Mesodermal cell (in vitro differentiated cells): Measurements from ENCODE around the gene SEC14L5.

Experiments used
- H3K27ac ChIP-seq: 2 replicates; pipeline ENCODE4 v1.7.0; 2013; ENCODE audit warnings: mild to moderate bottlenecking, low read depth, low read length, moderate library complexity; ENCODE audit not compliant: severe bottlenecking
- H3K36me3 ChIP-seq: 2 replicates; pipeline ENCODE4 v1.7.1; 2013; ENCODE audit warnings: mild to moderate bottlenecking, low read length, moderate library complexity; ENCODE audit not compliant: control insufficient read depth, insufficient read depth
- H3K4me1 ChIP-seq: one replicate; pipeline ENCODE4 v1.7.1; 2013; ENCODE audit warnings: mild to moderate bottlenecking, low read length; ENCODE audit not compliant: insufficient read depth, control insufficient read depth, poor library complexity, severe bottlenecking
- H3K4me3 ChIP-seq: 2 replicates; pipeline ENCODE4 v1.7.0; 2013; ENCODE audit warnings: low read length, control low read depth, mild to moderate bottlenecking; ENCODE audit not compliant: insufficient read depth, poor library complexity, severe bottlenecking; ENCODE audit errors: extremely low read depth
- H3K9me3 ChIP-seq: 2 replicates; pipeline ENCODE4 v1.7.1; 2013; ENCODE audit warnings: mild to moderate bottlenecking, low read length, moderate library complexity; ENCODE audit not compliant: control insufficient read depth
- whole genome bisulfite sequencing, 2 experiments: methylation state at CpG; one replicate each; pipeline ENCODE4 v1.1.5; 2013; ENCODE audit warnings: missing lambda C conversion rate in 2 of 2; ENCODE audit not compliant: insufficient coverage in 2 of 2; 5-methylcytosine and 5-hydroxymethylcytosine counted together

The SEC14L5 gene

DNA sequence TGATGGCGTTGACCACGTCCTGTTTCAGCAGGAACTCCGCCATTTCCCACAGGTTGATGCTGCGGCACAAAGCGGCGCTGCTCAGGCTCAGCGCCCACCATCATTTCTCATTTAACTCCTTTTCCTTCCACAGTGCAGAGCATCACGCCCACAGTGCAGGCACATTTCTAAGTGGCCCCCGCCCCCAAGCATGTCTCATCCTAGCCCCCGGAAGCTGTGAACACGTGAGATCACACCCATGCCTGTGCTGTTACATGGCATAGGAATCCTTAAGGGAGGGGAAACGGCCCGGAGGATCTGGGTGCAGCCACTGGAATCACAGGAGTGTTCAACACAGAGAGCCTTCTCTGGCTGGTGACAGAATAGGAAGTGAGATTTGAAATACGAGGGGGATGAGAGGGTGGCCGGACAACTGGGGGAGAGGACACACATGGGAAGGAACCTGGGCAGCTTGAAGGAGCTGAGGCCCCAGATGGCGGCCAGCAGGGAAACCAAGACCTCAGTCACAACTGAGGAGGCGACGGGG lies 70.9 kb downstream of the SEC14L5 start:
- no peaks in the 10 kb centered on the region for H3K9me3 ChIP-seq

DNA sequence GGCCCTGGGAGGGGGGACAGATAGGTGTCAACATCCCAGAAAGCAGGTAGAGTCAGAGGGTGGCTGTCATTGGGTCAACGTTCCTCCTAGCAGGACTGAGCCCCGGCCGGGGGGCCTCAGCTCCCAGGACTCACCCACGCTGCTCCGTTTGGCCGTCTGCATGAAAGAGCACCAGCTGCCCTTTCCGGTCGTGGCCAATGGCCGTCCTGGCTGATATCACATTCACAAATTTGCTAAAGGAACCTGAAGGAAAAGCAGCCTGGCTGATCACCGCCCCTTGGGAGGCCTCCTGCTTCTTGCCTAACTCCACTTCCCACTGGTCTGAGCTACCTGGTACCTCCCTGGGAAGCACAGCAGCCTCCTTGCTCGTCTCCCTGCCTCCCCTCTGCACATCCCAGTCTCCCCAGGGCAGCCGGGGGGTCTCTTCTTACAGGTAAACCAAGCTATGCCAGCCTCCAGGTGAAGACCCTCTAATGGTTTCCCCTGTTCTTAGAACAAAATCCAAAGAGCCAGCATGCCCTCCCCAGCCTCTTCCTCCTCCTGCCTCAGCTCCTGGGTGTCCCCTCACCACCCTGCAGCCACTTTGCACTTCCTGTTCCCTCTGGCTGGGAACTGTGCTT lies 72.2 kb downstream of the SEC14L5 start:
- Histone ChIP-seq H3K4me3 (no peak overlapping the region), H3K9me3 (no peaks in the 10 kb centered on the region), H3K36me3 (peaks cover 5% of the 10 kb centered on the region), H3K4me1 (peaks cover 8% of the 10 kb centered on the region), H3K27ac (no peak overlapping the region)
- 90 to 94% methylated on average over 10 to 11 of the region's 12 CpGs for WGBS, 2 experiments

More for the DNA sequence above, 70.9 kb downstream of the SEC14L5 start:
- 94 to 99% methylated on average over 9 to 18 of the region's 18 CpGs for WGBS, 2 experiments
- Histone ChIP-seq H3K4me3 (no peak overlapping the region), H3K27ac (no peak overlapping the region), H3K36me3 (peaks cover 5% of the 10 kb centered on the region), H3K4me1 (peaks cover under 1% of the 10 kb centered on the region)

DNA sequence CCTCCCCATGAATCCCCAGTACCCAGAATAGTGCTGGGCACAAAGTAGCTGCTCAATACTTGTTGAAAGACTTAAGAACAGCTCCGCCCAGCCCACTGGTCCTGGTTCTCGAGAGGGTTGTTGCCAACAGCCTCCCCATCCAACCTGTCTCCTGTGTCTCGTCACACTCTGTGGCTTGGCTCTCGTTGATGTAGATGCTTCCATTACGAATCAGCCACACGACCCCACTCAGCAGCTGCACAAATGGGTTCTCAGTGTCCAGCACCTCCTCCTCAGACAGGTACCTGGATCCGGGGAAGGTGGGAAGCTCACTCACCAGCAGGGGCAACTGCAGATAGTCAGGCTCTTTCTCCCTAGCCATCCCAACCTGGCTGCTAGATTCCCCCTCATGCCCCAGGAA lies 73.5 kb downstream of the SEC14L5 start:
- 85 to 92% methylated on average over 4 to 7 of the region's 7 CpGs for WGBS, 2 experiments
- H3K4me3 ChIP-seq: no peak overlapping the region
- H3K27ac ChIP-seq: no peak overlapping the region
- H3K9me3 ChIP-seq: no peaks in the 10 kb centered on the region
- peaks cover 8% of the 10 kb centered on the region for H3K4me1 ChIP-seq
- H3K36me3 ChIP-seq: peaks cover 5% of the 10 kb centered on the region

DNA sequence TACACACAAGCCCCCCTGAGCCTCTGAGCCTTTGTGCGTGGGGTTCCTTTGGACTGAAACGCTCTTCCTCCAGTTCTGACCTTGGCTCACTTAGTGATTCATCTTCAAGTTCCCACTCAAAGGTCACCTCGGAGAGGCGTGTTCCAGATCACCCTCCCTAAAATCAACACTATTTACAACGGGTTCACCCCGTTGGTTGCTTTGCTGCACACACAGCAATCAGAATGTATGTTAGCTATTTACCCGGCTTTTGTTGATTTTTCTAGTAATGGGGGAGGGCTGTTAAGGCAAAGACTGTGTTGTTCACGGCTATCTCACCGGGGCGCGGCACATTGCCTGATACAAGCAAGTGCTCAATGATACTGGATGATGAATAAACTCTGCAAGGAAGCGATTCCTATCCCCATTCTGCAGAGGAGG lies 74.6 kb downstream of the SEC14L5 start:
- no peak overlapping the region for H3K27ac ChIP-seq

DNA sequence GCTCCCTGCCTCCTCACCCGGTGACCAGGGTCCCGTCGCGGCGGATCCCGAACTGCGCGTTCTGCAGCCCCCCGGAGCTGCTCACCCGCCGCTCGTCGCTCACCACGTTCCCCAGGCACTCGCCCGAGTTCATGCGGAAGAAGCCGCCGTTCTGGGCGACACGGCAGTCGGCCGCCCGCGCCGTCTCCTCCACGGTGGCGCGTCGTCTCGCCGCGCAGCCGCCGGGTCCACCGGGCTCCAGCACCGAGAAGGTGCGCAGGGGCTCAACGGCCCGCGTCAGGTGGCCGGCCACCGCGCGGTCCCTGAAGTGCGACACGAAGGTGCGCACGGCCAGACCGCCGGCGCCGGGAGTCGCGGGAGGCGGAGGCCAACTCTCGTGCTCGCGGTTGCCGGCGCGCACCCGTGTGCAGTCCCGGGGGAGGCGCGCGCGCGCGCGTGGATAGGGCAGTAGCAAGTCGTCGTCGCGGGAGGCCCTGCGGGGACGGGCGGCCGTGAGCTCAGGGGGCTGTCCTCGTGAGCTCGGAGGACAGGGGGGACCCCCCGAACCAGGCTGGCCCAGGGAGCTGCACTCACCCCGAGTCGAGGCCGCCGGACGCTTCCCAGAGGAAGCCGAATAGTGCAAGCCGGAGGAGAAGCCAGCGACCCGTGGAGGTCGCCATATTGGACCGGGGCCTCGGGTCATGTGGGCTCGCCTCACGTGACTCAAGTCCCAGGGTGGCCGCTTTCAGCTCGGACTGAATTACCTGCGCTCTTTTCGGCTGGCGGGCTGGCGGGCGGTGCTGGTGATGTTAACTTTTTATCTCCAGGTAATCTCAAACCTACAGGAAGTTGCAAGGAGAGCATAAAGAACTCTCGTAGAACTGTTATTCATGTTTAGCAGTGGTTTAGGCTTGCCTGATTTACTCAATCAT lies 75.4 kb downstream of the SEC14L5 start, which contains the start of gene NAGPA:
NAGPA (minus strand) TSS at position 680 of the 911 bp plus-strand sequence; CDS start at position 659, 21 bp downstream.
- WGBS, 2 experiments: 1% methylated on average over 72 to 89 of the region's 104 CpGs
- H3K36me3 ChIP-seq: no peaks in the 10 kb centered on the region
- H3K4me1 ChIP-seq: peaks cover 8% of the 10 kb centered on the region
- H3K4me3 ChIP-seq: peak within 1 kb of the TSS; percentile 78
- H3K9me3 ChIP-seq: no peaks in the 10 kb centered on the region
- H3K27ac ChIP-seq: peak within 1 kb of the TSS; percentile 66

More for the DNA sequence above, 74.6 kb downstream of the SEC14L5 start:
- Histone ChIP-seq H3K4me1 (peaks cover 8% of the 10 kb centered on the region), H3K36me3 (peaks cover under 1% of the 10 kb centered on the region), H3K4me3 (peak overlapping the region; percentile 78), H3K9me3 (no peaks in the 10 kb centered on the region)
- 60 to 69% methylated on average over 8 to 9 of the region's 12 CpGs for WGBS, 2 experiments

DNA sequence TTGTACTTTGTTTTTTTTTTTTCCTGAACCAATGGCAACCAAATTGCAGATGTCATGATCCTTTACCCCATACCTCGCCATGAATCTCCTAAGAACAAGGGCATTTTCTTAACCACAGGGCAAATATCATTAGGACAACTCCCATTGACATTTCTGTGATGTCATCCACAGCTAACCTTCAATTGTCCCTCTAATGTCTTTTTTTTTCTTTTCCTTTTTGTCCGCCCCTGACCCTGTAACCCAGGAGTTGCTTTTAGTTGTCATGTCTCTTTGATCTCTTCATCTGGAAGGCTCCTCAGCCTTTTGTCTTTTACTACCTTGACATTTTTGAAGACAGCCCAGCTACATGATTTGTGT lies 76.0 kb downstream of the SEC14L5 start:
- peak overlapping the region; percentile 66 for H3K27ac ChIP-seq
- peak overlapping the region; percentile 78 for H3K4me3 ChIP-seq

DNA sequence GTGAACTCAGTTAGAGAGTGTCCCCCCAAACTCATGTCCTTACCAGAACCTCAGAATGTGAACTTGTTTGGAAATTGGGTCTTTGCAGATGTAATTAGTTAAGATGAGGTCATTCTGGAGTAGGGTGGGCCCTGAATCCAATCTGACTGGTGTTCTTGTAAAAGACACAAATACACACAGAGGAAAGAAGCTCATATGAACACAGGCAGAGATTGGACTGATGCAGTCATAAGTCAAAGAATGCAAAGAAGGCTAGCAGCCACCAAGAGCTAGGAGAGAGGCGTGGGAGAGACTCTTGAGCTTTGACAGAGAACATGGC lies 77.7 kb downstream of the SEC14L5 start:
- WGBS, 2 experiments: 62 to 95% methylated on average over 1 of the region's 1 CpG
- Histone ChIP-seq H3K4me1 (peaks cover 16% of the 10 kb centered on the region), H3K27ac (peak overlapping the region; percentile 65), H3K36me3 (no peaks in the 10 kb centered on the region), H3K9me3 (no peaks in the 10 kb centered on the region), H3K4me3 (no peak overlapping the region)

More for the DNA sequence above, 76.0 kb downstream of the SEC14L5 start:
- Histone ChIP-seq H3K9me3 (no peaks in the 10 kb centered on the region), H3K4me1 (peaks cover 8% of the 10 kb centered on the region), H3K36me3 (no peaks in the 10 kb centered on the region)
- 43 to 47% methylated on average over 2 of the region's 2 CpGs for WGBS, 2 experiments

DNA sequence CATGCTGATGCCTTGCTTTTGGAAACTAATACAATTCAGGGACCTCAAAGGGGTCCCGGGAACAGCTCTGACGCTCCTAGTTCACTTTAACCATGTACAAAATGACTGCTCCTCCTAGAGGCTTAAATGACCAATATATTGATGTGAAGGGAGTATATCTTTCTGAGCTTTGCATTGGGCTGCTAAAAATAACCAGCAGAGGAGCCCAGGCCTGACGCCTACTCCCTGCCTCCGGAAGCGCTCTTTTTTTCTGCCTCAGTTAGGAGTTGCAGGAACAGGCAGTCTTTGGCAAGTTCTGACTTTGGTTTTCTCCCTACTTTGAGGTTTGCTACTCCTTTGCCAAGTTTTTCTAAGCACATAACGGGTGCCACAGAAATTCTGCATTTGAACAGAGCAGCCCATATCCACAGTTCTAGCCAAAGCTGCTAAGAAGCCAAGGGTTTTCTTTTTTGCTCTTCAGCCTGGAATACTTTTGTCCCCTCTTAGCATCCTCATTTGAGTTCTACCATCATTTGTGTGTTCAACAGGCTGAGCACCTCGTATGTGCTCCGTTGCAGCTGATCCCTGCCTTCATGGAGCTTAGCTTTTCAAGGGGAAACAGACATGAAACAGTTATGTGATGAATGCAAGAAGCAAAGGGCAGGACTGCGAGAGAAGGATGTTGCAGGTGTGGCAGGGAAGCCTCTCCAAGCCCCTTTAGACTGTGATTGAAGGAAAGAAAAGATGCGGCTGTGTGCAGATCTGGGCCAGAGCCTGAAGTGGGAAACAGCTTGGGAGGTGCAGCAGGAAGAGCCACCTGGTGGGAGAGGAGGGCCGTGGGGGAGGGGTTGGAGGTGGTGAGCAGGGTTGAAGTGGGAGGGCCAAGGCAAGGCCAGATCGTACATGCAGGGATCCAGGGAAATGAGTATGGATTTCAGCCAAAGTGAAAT lies 78.4 kb downstream of the SEC14L5 start:
- 63 to 75% methylated on average over 8 to 9 of the region's 12 CpGs for WGBS, 2 experiments
- H3K36me3 ChIP-seq: no peaks in the 10 kb centered on the region
- H3K4me1 ChIP-seq: peaks cover 18% of the 10 kb centered on the region
- H3K4me3 ChIP-seq: no peak overlapping the region
- no peaks in the 10 kb centered on the region for H3K9me3 ChIP-seq
- H3K27ac ChIP-seq: peak overlapping the region; percentile 65

DNA sequence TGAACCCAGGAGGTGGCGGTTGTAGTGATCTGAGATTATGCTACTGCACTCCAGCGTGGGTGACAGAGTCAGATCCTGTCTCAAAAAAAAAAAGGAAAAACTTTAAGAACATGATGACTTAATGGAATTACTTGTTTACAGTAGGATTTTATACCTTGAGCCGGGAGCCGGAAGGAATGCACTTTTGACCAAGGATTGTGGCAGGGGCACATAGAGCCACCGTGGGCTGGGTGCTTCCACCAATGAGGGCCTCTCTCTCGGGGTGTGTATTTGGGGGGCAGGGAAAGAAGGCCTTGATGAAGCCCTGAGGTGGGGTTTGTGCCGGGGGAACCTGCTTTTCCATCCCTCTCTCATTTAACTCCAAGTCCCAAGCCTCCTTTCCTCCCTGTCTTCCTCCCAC lies 82.3 kb downstream of the SEC14L5 start:
- Histone ChIP-seq H3K27ac (peak overlapping the region; percentile 10), H3K4me3 (no peak overlapping the region), H3K36me3 (no peaks in the 10 kb centered on the region), H3K9me3 (no peaks in the 10 kb centered on the region), H3K4me1 (peaks cover 26% of the 10 kb centered on the region)
- 96 to 97% methylated on average over 4 to 5 of the region's 7 CpGs for WGBS, 2 experiments

DNA sequence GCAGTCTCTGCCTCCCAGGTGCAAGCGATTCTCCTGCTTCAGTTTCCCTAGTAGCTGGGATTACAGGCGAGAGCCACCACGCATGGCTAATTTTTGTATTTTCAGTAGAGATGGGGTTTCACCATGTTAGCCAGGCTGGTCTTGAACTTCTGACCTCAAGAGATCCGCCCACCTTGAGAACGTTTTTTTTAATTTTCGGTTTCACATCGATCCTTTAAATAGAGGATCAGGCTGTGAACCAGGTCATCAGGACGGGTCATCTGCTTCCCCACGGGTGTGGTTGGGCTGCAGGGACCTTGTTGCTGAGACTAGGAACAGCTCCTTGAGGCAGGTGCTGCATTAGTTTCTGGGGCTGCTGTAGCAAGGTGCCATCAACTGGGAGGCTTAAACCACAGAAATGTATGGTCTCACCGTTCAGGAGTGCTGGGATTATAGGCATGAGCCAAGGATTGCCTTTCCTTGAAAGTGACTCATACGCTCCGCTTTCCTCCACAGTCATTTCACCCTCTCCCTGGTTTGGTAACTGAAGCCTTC lies 83.5 kb downstream of the SEC14L5 start:
- 87 to 88% methylated on average over 10 to 12 of the region's 12 CpGs for WGBS, 2 experiments
- Histone ChIP-seq H3K9me3 (no peaks in the 10 kb centered on the region), H3K4me3 (no peak overlapping the region), H3K4me1 (peaks cover 26% of the 10 kb centered on the region), H3K27ac (peak overlapping the region; percentile 49), H3K36me3 (no peaks in the 10 kb centered on the region)
